Activated T-cell treated with anti-CD3 and anti-CD28 coated beads for 4 hours (primary cell): Measurements from ENCODE around the gene HGS.
"Not testable (repeated sequence)": the region's sequence is repeated elsewhere in the genome, so short reads cannot be mapped to it uniquely, and the experiment has no call there.

Experiments used
- DNase-seq: peaks from one replicate; pipeline ENCODE4 v3.0.0-alpha.2; 2020

HGS gene

GRCh38 chr17:81722184-81723120, 38.6 kb downstream of the HGS start:
- no peak for DNase-seq

- DNase-seq: no peak
Observed at GRCh38 chr17:81723651-81724209, 39.9 kb downstream of the HGS start.

- no peak for DNase-seq
Observed at GRCh38 chr17:81725439-81725838, 41.6 kb downstream of the HGS start.

GRCh38 chr17:81726004-81726403, 42.2 kb downstream of the HGS start:
- DNase-seq: no peak

- DNase-seq: no peak
Observed at GRCh38 chr17:81727324-81728031, 43.7 kb downstream of the HGS start.

GRCh38 chr17:81733507-81734404, 49.9 kb downstream of the HGS start:
- peak; percentile 42 for DNase-seq

GRCh38 chr17:81734405-81735263, 50.8 kb downstream of the HGS start:
- DNase-seq: no peak

GRCh38 chr17:81735264-81736102, 51.7 kb downstream of the HGS start:
- no peak for DNase-seq

GRCh38 chr17:81737947-81738800, 54.4 kb downstream of the HGS start:
- no peak for DNase-seq

- no peak for DNase-seq
Observed at GRCh38 chr17:81738801-81739393, 55.1 kb downstream of the HGS start.

- DNase-seq: not testable (repeated sequence)
Observed at GRCh38 chr17:81739593-81739992, 55.8 kb downstream of the HGS start.

- no peak for DNase-seq
Observed at GRCh38 chr17:81740395-81740961, 56.7 kb downstream of the HGS start.

GRCh38 chr17:81741049-81741593, 57.3 kb downstream of the HGS start:
- no peak for DNase-seq

- DNase-seq: no peak
Observed at GRCh38 chr17:81741594-81742452, 58.0 kb downstream of the HGS start.
